Retinal pigment epithelial cell (primary cell): Measurements from ENCODE around the gene ASB8.

Experiments
- DNase-seq: peaks from one replicate; pipeline ENCODE4 v3.0.0-alpha.2; 2010; ENCODE audit warnings: low read depth
- H3K4me3 ChIP-seq: 2 replicates; pipeline ENCODE4 v1.5.1; 2011; ENCODE audit warnings: mild to moderate bottlenecking, low read length, control low read depth, moderate library complexity
- CTCF ChIP-seq: conservative IDR thresholded peaks from 2 replicates; pipeline ENCODE4 v1.5.1; 2011; ENCODE audit warnings: low read depth, low read length, control low read depth, inconsistent platforms

Gene ASB8

GRCh38 chr12:48198672-48198971 lies 41.3 kb upstream of the ASB8 start:
- H3K4me3 ChIP-seq, result peak overlapping the region; percentile 71
- TF ChIP-seq CTCF, result no peak
- DNase-seq, result no peak

GRCh38 chr12:48197971-48198671 lies 40.8 kb upstream of the ASB8 start:
- H3K4me3 ChIP-seq, result peak overlapping the region; percentile 71
- DNase-seq, result peak; percentile 80
- peak; percentile 29 for TF ChIP-seq CTCF

- peak; percentile 60 for TF ChIP-seq CTCF
- no peak for DNase-seq
- H3K4me3 ChIP-seq, result peak overlapping the region; percentile 71
Observed at GRCh38 chr12:48197549-48197970, 40.2 kb upstream of the ASB8 start.

- DNase-seq, result no peak
- TF ChIP-seq CTCF, result no peak
- no peak overlapping the region for H3K4me3 ChIP-seq
Observed at GRCh38 chr12:48194799-48195201, 37.5 kb upstream of the ASB8 start.

GRCh38 chr12:48193623-48194022 lies 36.3 kb upstream of the ASB8 start:
- no peak for DNase-seq
- no peak for TF ChIP-seq CTCF
- no peak overlapping the region for H3K4me3 ChIP-seq

GRCh38 chr12:48192861-48193260 lies 35.5 kb upstream of the ASB8 start:
- H3K4me3 ChIP-seq, result no peak overlapping the region
- DNase-seq, result no peak
- no peak for TF ChIP-seq CTCF

- no peak for TF ChIP-seq CTCF
Observed at GRCh38 chr12:48191096-48191495, 33.8 kb upstream of the ASB8 start.

More at GRCh38 chr12:48191096-48191495, 33.8 kb upstream of the ASB8 start:
- no peak for DNase-seq
- no peak overlapping the region for H3K4me3 ChIP-seq
